Keratinocyte (primary cell): ENCODE measurements around the gene CR1L. TPM values are rescaled to one million over a fixed set of nuclear protein-coding genes. Genes with fewer than 3 reads are reported as not detected.

ENCODE experiments used
- DNase-seq: peaks from one replicate; pipeline ENCODE4 v3.0.0-alpha.2; 2011; ENCODE audit warnings: low read depth, missing footprints, low spot score
- FAIRE-seq: peaks from 2 replicates; lab custom pipeline; 2011; peaks lifted over from hg19 to GRCh38; lab: Jason Lieb, UNC
- H2AFZ ChIP-seq: 2 replicates; pipeline ENCODE4 v1.6.0; 2012; ENCODE audit warnings: low read length, control low read depth, inconsistent platforms; ENCODE audit not compliant: control insufficient read depth
- H3K27ac ChIP-seq: 2 replicates; pipeline ENCODE4 v1.5.1; 2011; ENCODE audit warnings: low read length; ENCODE audit not compliant: control insufficient read depth, insufficient read depth
- H3K27me3 ChIP-seq: 3 replicates; pipeline ENCODE4 v1.6.0; 2011; ENCODE audit warnings: low read length; ENCODE audit not compliant: control insufficient read depth, insufficient read depth; ENCODE audit errors: extremely low read depth
- H3K36me3 ChIP-seq, 2 experiments: 2 replicates in 1 of 2; 3 replicates in 1 of 2; pipeline ENCODE4 v1.5.1; 2011; ENCODE audit warnings: low read length in 2 of 2, mild to moderate bottlenecking in 1 of 2; ENCODE audit not compliant: control insufficient read depth in 2 of 2, insufficient read depth in 2 of 2; ENCODE audit errors: extremely low read depth in 1 of 2
- H3K4me1 ChIP-seq: 3 replicates; pipeline ENCODE4 v1.5.1; 2011; ENCODE audit warnings: low read length; ENCODE audit not compliant: control insufficient read depth, insufficient read depth; ENCODE audit errors: extremely low read depth
- H3K4me2 ChIP-seq: 3 replicates; pipeline ENCODE4 v1.6.0; 2011; ENCODE audit warnings: low read depth, low read length; ENCODE audit not compliant: control insufficient read depth, insufficient read depth; ENCODE audit errors: extremely low read depth
- H3K4me3 ChIP-seq, 3 experiments: fragments of 200-600 bp in 1 of 3; sonication (generic) in 1 of 3; 2 replicates in 2 of 3; 3 replicates in 1 of 3; pipeline ENCODE4 v1.5.1; 2011 to 2016; ENCODE audit warnings: low read length in 3 of 3, mild to moderate bottlenecking in 3 of 3, control low read depth in 2 of 3, inconsistent platforms in 1 of 3, low read depth in 1 of 3, mixed read lengths in 1 of 3, mixed run types in 1 of 3, moderate library complexity in 1 of 3; ENCODE audit not compliant: control insufficient read depth in 2 of 3, insufficient read depth in 2 of 3; ENCODE audit errors: extremely low read depth in 1 of 3
- H3K79me2 ChIP-seq: 2 replicates; pipeline ENCODE4 v1.6.0; 2012; ENCODE audit warnings: low read length; ENCODE audit not compliant: control insufficient read depth, insufficient read depth
- H3K9ac ChIP-seq: 3 replicates; pipeline ENCODE4 v1.6.0; 2011; ENCODE audit warnings: low read length; ENCODE audit not compliant: control insufficient read depth, insufficient read depth; ENCODE audit errors: extremely low read depth
- H3K9me1 ChIP-seq: 3 replicates; pipeline ENCODE4 v1.6.0; 2011; ENCODE audit warnings: low read length; ENCODE audit not compliant: control insufficient read depth, insufficient read depth; ENCODE audit errors: extremely low read depth
- H3K9me3 ChIP-seq: 2 replicates; pipeline ENCODE4 v1.5.1; 2012; ENCODE audit warnings: low read depth, low read length; ENCODE audit not compliant: control insufficient read depth
- H4K20me1 ChIP-seq: 3 replicates; pipeline ENCODE4 v1.6.0; 2011; ENCODE audit warnings: low read length; ENCODE audit not compliant: control insufficient read depth, insufficient read depth; ENCODE audit errors: extremely low read depth
- CTCF ChIP-seq, 3 experiments: IDR thresholded peaks in 1 of 3; conservative IDR thresholded peaks in 1 of 3; optimal IDR thresholded peaks in 1 of 3; 2 replicates in 2 of 3; 3 replicates in 1 of 3; pipeline versions ENCODE3 to v1.5.1; 2011; ENCODE audit warnings: low read length in 3 of 3, mild to moderate bottlenecking in 3 of 3, moderate library complexity in 2 of 3, control low read depth in 1 of 3, inconsistent platforms in 1 of 3; ENCODE audit not compliant: insufficient read depth in 2 of 3; ENCODE audit errors: extremely low read depth in 1 of 3
- EZH2 ChIP-seq: IDR thresholded peaks from one replicate; pipeline ENCODE4 v1.6.1; 2012; ENCODE audit warnings: inconsistent platforms, mild to moderate bottlenecking, low read length, moderate library complexity
- dilution Hi-C: fragments of 300-500 bp; cut with MboI; formaldehyde crosslinking; loops from one replicate; pipeline ENCODE4 v1.7.0; 2020; ENCODE audit warnings: low sequenced_read_pairs; ENCODE audit not compliant: extremely low pct_ligation_motif_present
- polyA plus RNA-seq, 5 experiments: library from polyadenylated mRNA; depleted of rRNA in 3 of 5; stranded (reverse) in 3 of 5; stranded (forward) in 1 of 5; unstranded in 1 of 5; fragments of >200 nt; gene quantifications; 1 replicate in 1 of 5; 2 replicates in 3 of 5; 3 replicates in 1 of 5; pipeline versions ENCODE4 v1.2.1 to v1.2.3, GENCODE V29; 2011 to 2012; ENCODE audit warnings: missing spikeins in 2 of 5, low read depth in 1 of 5, low replicate concordance in 1 of 5

Gene CR1L
- polyA plus RNA-seq, 1 donor (not counting 4 experiments of a cell fraction or from before 2014, with no cell fraction given), result not detected

GRCh38 chr1:207646171-207646570 lies 1.2 kb downstream of the CR1L start:
- FAIRE-seq (no peak), DNase-seq (no peak)
- Histone ChIP-seq H3K36me3 (no peaks in the 10 kb centered on the region), H3K27ac (no peak overlapping the region), H4K20me1 (no peaks in the 10 kb centered on the region), H3K9me1 (no peaks in the 10 kb centered on the region), H3K9ac (no peak overlapping the region), H3K27me3 (peaks cover 12% of the 10 kb centered on the region), H3K4me1 (peaks cover 2% of the 10 kb centered on the region), H3K4me2 (no peak overlapping the region), H3K9me3 (no peaks in the 10 kb centered on the region), H3K4me3 (no peak overlapping the region), H3K79me2 (no peaks in the 10 kb centered on the region), H2AFZ (no peak overlapping the region)
- TF ChIP-seq CTCF (optimal IDR thresholded peaks at IDR 0.05 in 1 of 3, IDR thresholded peaks at IDR 0.05 in 1 of 3, conservative IDR thresholded peaks at IDR 0.05 in 1 of 3; ENCODE audit: extremely low read depth in 1 of 3, insufficient read depth in 2 of 3, low read length in 3 of 3), result no peak
- TF ChIP-seq EZH2, result no peak
- dilution Hi-C loops, result no loop called here

- H3K27me3 ChIP-seq, result peaks cover 12% of the 10 kb centered on the region
- dilution Hi-C loops, result no loop called here
- no peaks in the 10 kb centered on the region for H4K20me1 ChIP-seq
- H3K4me1 ChIP-seq, result peaks cover 2% of the 10 kb centered on the region
- H3K9me3 ChIP-seq, result no peaks in the 10 kb centered on the region
- no peak for TF ChIP-seq CTCF (optimal IDR thresholded peaks at IDR 0.05 in 1 of 3, IDR thresholded peaks at IDR 0.05 in 1 of 3, conservative IDR thresholded peaks at IDR 0.05 in 1 of 3; ENCODE audit: extremely low read depth in 1 of 3, insufficient read depth in 2 of 3, low read length in 3 of 3)
- TF ChIP-seq EZH2, result no peak
- FAIRE-seq, result no peak
- no peaks in the 10 kb centered on the region for H3K36me3 ChIP-seq
- no peaks in the 10 kb centered on the region for H3K9me1 ChIP-seq
- H2AFZ ChIP-seq, result no peak overlapping the region
- no peak overlapping the region for H3K4me3 ChIP-seq
- DNase-seq, result no peak
- H3K27ac ChIP-seq, result no peak overlapping the region
- H3K4me2 ChIP-seq, result no peak overlapping the region
- no peak overlapping the region for H3K9ac ChIP-seq
- H3K79me2 ChIP-seq, result no peaks in the 10 kb centered on the region
These were observed 2.1 kb downstream of the CR1L start for GRCh38 chr1:207646944-207647579.
